ENCODE measurements around the gene MBLAC1.
A peak's percentile ranks its signal among the peaks of the same experiment; 100 is the strongest.
"Not testable (repeated sequence)": the region's sequence is repeated elsewhere in the genome, so short reads cannot be mapped to it uniquely, and the experiment has no call there.

Gene MBLAC1

GRCh38 chr7:100146350-100146749 is 19.6 kb downstream of the MBLAC1 start:
- H3K4me1 Mint-ChIP-seq (ENCODE audit: low read depth) = peaks cover 22% of the 10 kb centered on the region
- H3K27me3 Mint-ChIP-seq (ENCODE audit: low read depth); DNase-seq (ENCODE audit: low spot score); H3K4me3 Mint-ChIP-seq; H3K27ac Mint-ChIP-seq; H3K9me3 Mint-ChIP-seq: not testable (repeated sequence)
- peaks cover 12% of the 10 kb centered on the region for H3K36me3 Mint-ChIP-seq (ENCODE audit: low read depth)

DNA sequence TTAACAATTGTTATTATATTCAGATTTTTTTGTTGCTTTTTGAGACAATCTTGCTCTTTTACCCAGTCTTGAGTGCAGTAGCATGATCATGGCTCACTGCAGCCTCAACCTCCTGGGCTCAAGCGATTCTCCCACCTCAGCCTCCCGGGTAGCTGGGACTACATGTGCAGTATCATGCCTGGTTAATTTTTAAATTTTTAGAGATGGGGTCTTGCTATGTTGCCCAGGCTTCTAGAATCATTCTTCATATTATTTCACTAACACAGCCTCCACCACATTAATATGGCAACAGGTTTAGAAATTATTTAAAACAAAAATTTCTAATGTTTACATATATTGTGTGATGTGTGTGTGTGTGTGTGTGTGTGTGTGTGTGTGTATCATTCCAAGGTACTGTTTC is 20.5 kb downstream of the MBLAC1 start:
- Mint-ChIP-seq H3K36me3 (ENCODE audit: low read depth) (peaks cover 19% of the 10 kb centered on the region), H3K27ac (no peak overlapping the region), H3K9me3 (no peaks in the 10 kb centered on the region), H3K27me3 (ENCODE audit: low read depth) (no peaks in the 10 kb centered on the region), H3K4me3 (no peak overlapping the region), H3K4me1 (ENCODE audit: low read depth) (peaks cover 24% of the 10 kb centered on the region)
- no peak for DNase-seq (ENCODE audit: low spot score)

- Mint-ChIP-seq H3K36me3 (ENCODE audit: low read depth) (peaks cover 23% of the 10 kb centered on the region), H3K4me3 (peak overlapping the region; percentile 99), H3K9me3 (no peaks in the 10 kb centered on the region), H3K27me3 (ENCODE audit: low read depth) (no peaks in the 10 kb centered on the region), H3K27ac (peak overlapping the region; percentile 98), H3K4me1 (ENCODE audit: low read depth) (peaks cover 30% of the 10 kb centered on the region)
- DNase-seq (ENCODE audit: low spot score) = no peak
Observed at GRCh38 chr7:100148225-100148558, 21.4 kb downstream of the MBLAC1 start.

- Mint-ChIP-seq H3K27me3 (ENCODE audit: low read depth) (no peaks in the 10 kb centered on the region), H3K9me3 (no peaks in the 10 kb centered on the region), H3K4me3 (peak within 1 kb of the TSS; percentile 99), H3K36me3 (ENCODE audit: low read depth) (peaks cover 27% of the 10 kb centered on the region), H3K27ac (peak within 1 kb of the TSS; percentile 98), H3K4me1 (ENCODE audit: low read depth) (peaks cover 30% of the 10 kb centered on the region)
- peak; percentile 99 for DNase-seq (ENCODE audit: low spot score)
Observed at GRCh38 chr7:100148559-100149328, 22.0 kb downstream of the MBLAC1 start, which contains the start of gene LAMTOR4. LAMTOR4 (plus strand) TSS chr7:100148918; CDS start chr7:100148973, 55 bp downstream.

DNA sequence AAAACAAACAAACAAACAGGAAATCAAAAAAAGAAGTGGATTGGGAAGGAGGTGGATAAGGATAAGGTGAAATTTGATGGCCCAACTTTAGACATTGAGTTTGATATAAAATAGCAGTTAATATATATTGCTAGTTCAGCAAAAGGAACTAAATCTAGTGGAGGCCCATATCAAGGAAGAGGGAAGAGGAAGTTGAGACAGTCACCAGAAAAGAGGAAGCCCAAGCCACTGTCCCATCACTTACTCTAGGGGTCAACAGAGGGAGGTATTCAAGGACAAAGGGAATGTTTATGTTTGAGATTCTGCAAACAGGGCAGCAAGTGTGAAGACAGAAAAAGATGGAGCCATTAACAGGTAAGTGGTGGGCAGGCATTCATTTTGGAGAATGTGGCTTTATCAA is 25.6 kb downstream of the MBLAC1 start:
- Mint-ChIP-seq H3K36me3 (ENCODE audit: low read depth) (peaks cover 49% of the 10 kb centered on the region), H3K4me1 (ENCODE audit: low read depth) (peaks cover 32% of the 10 kb centered on the region), H3K27ac (peak overlapping the region; percentile 37), H3K4me3 (no peak overlapping the region), H3K27me3 (ENCODE audit: low read depth) (no peaks in the 10 kb centered on the region), H3K9me3 (no peaks in the 10 kb centered on the region)
- DNase-seq (ENCODE audit: low spot score) = no peak

- H3K27me3 Mint-ChIP-seq (ENCODE audit: low read depth) = no peaks in the 10 kb centered on the region
- H3K27ac Mint-ChIP-seq = no peak overlapping the region
- no peaks in the 10 kb centered on the region for H3K9me3 Mint-ChIP-seq
- H3K4me3 Mint-ChIP-seq = no peak overlapping the region
- DNase-seq (ENCODE audit: low spot score) = no peak
- peaks cover 53% of the 10 kb centered on the region for H3K36me3 Mint-ChIP-seq (ENCODE audit: low read depth)
- peaks cover 35% of the 10 kb centered on the region for H3K4me1 Mint-ChIP-seq (ENCODE audit: low read depth)
Observed at GRCh38 chr7:100152937-100153666, 26.3 kb downstream of the MBLAC1 start.

- no peak for DNase-seq (ENCODE audit: low spot score)
- Mint-ChIP-seq H3K36me3 (ENCODE audit: low read depth) (peaks cover 49% of the 10 kb centered on the region), H3K4me1 (ENCODE audit: low read depth) (peaks cover 29% of the 10 kb centered on the region), H3K9me3 (no peaks in the 10 kb centered on the region), H3K27ac (no peak overlapping the region), H3K27me3 (ENCODE audit: low read depth) (no peaks in the 10 kb centered on the region), H3K4me3 (no peak overlapping the region)
Observed at GRCh38 chr7:100153708-100154535, 27.2 kb downstream of the MBLAC1 start.

DNA sequence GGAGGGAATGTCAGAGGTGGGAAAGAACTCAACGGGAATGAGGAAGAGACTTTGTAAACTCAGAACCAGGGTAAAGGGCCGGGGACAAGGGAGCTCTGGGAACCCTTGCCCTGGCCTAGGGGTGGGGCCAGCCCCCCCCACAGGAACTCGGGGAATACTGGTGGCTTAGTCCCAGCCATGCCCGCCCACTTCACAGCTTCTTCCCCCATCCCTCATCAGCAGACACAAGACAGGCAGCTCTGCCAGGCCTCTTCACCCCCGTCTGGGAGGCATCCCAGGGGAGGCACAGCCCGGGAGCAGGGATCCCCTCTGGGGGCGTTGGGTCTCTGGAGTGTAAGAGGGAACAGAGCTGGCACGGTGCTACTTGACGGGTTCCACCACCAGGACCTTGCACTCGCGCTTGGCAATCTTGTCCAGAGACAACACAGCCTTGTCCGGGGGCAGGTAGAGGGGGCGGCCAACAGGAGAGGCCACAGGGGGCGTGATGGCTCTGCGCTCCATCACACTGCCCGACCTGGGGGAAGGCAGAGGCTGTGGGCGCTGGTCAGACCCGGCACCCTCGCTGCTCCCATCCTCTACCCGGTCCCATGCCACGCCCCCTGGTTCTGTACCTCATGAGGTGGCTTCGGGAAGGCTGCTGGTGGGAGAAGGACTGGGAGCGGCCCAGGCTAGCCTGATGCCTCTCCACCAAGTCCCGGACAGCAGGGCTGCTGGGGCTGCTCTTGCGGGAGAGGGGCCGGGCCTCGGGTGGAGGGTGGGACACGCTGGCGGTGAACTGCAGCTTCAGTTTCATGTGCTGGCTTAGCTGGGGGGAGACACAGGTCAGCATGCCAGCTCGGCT is 28.1 kb downstream of the MBLAC1 start:
- peaks cover 49% of the 10 kb centered on the region for H3K36me3 Mint-ChIP-seq (ENCODE audit: low read depth)
- H3K9me3 Mint-ChIP-seq = no peaks in the 10 kb centered on the region
- no peak for DNase-seq (ENCODE audit: low spot score)
- H3K4me1 Mint-ChIP-seq (ENCODE audit: low read depth) = peaks cover 32% of the 10 kb centered on the region
- H3K27ac Mint-ChIP-seq = no peak overlapping the region
- H3K27me3 Mint-ChIP-seq (ENCODE audit: low read depth) = no peaks in the 10 kb centered on the region
- H3K4me3 Mint-ChIP-seq = no peak overlapping the region

DNA sequence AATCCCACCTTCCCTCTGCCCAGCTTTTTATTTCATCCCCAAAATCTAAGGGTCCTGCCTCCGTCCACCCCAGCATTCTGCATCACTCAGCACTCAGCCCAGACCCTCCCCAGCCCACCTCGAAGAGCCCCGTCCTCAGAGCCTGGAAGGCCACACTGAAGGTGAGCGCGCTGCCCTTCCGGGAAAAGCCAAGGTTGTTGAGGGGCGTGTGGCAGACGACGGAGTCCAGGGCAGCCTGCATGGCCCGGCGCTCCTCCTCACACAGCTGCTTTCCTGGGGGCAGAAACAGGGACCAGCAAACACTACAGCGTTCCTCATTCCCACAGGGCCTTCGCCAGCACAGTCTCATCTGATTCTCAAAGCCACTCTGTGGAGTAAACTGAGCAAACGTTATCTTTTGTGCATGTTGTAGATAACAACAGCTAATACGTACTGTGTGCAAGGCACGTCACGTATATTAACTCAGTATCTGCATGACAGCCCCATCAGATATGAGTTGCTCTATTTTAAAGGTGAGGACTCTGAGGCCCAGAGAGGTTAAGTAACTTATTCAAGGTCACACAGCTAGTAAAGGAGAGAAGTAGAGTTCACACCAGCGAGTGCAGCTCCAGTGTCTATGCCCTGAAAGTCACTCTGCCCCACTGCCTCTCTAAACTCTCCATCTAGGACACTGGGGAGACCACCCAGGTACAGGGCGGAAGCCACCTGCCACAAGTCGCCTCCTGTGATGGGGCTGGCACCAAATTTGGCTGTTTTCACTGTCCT is 29.0 kb downstream of the MBLAC1 start:
- H3K27me3 Mint-ChIP-seq (ENCODE audit: low read depth) = no peaks in the 10 kb centered on the region
- peak overlapping the region; percentile 26 for H3K27ac Mint-ChIP-seq
- H3K9me3 Mint-ChIP-seq = no peaks in the 10 kb centered on the region
- DNase-seq (ENCODE audit: low spot score) = no peak
- peaks cover 25% of the 10 kb centered on the region for H3K4me1 Mint-ChIP-seq (ENCODE audit: low read depth)
- H3K4me3 Mint-ChIP-seq = no peak overlapping the region
- H3K36me3 Mint-ChIP-seq (ENCODE audit: low read depth) = peaks cover 42% of the 10 kb centered on the region

DNA sequence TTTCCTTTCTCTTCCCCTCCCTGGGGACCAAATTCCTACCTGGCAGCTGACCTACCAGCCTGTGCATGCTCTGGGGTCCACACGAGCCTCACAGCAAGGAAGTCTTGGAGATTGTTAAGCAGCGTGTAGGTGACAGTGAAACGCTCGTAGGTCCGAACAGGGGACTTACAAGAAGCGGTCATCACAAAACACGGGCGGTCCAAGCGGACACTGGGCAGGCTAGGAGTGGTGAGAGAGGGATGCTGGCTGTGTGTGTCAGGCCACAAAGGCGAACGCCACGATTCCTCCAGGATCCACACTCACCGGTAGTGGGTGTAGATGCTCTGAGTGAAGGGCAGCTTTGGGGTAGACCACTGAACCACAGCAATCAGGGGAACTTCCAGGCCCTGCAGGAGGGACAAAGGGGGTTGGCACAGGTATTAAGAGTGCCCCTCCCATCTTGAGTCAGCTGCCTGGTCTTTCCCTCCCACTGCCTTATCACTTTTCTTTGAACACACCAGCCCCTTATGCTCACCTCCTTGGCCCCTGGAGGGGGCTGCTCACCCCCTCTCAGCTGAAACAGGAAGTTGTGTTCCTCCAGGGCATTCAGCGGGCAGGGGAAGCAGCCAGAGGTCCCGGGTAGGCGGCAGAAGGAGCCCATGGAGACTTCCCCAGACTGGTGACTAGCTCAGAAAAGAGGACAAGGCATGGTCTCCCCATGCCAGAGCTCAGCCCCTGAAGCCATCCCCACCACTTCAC is 29.7 kb downstream of the MBLAC1 start:
- H3K4me1 Mint-ChIP-seq (ENCODE audit: low read depth) = peaks cover 24% of the 10 kb centered on the region
- peak overlapping the region; percentile 8 for H3K27ac Mint-ChIP-seq
- H3K4me3 Mint-ChIP-seq = peak overlapping the region; percentile 89
- H3K27me3 Mint-ChIP-seq (ENCODE audit: low read depth) = no peaks in the 10 kb centered on the region
- H3K9me3 Mint-ChIP-seq = no peaks in the 10 kb centered on the region
- no peak for DNase-seq (ENCODE audit: low spot score)
- H3K36me3 Mint-ChIP-seq (ENCODE audit: low read depth) = peaks cover 41% of the 10 kb centered on the region

DNA sequence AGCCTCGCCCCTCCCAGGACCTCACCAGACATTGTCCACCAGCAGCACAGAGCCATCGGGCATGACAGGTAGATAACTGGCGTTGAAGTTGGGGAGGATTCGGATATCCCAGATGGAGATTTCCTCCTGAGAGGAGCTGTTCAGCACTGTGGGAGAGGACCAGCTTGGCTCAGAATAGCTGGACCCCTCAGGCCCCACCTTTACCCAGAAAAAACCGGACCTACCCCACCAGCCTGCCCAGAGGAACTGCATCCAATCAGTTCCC is 30.2 kb downstream of the MBLAC1 start:
- no peak for DNase-seq (ENCODE audit: low spot score)
- H3K4me3 Mint-ChIP-seq = peak overlapping the region; percentile 89
- H3K27me3 Mint-ChIP-seq (ENCODE audit: low read depth) = no peaks in the 10 kb centered on the region
- H3K27ac Mint-ChIP-seq = peak overlapping the region; percentile 8
- H3K36me3 Mint-ChIP-seq (ENCODE audit: low read depth) = peaks cover 36% of the 10 kb centered on the region
- H3K4me1 Mint-ChIP-seq (ENCODE audit: low read depth) = peaks cover 22% of the 10 kb centered on the region
- H3K9me3 Mint-ChIP-seq = no peaks in the 10 kb centered on the region

- no peak for DNase-seq (ENCODE audit: low spot score)
- H3K36me3 Mint-ChIP-seq (ENCODE audit: low read depth) = peaks cover 32% of the 10 kb centered on the region
- peak overlapping the region; percentile 75 for H3K27ac Mint-ChIP-seq
- no peaks in the 10 kb centered on the region for H3K27me3 Mint-ChIP-seq (ENCODE audit: low read depth)
- peak overlapping the region; percentile 89 for H3K4me3 Mint-ChIP-seq
- peaks cover 17% of the 10 kb centered on the region for H3K4me1 Mint-ChIP-seq (ENCODE audit: low read depth)
- H3K9me3 Mint-ChIP-seq = no peaks in the 10 kb centered on the region
Observed at GRCh38 chr7:100157334-100158228, 30.8 kb downstream of the MBLAC1 start.
